NCI-H226 (cell line): ENCODE results near the gene SLC6A13.
A peak's percentile ranks its signal among the peaks of the same experiment; 100 is the strongest.
"Not testable (repeated sequence)": the region's sequence is repeated elsewhere in the genome, so short reads cannot be mapped to it uniquely, and the experiment has no call there.

Source experiments
- DNase-seq: peaks from one replicate; pipeline ENCODE4 v3.0.0-alpha.2; 2015

Gene SLC6A13

GRCh38 chr12:195951-196350 lies 66.7 kb downstream of the SLC6A13 start:
- DNase-seq: no peak

- no peak for DNase-seq
These were observed 67.5 kb downstream of the SLC6A13 start for GRCh38 chr12:195156-195555.

GRCh38 chr12:194276-194675 lies 68.4 kb downstream of the SLC6A13 start:
- no peak for DNase-seq

GRCh38 chr12:193261-193660 lies 69.4 kb downstream of the SLC6A13 start:
- no peak for DNase-seq

GRCh38 chr12:191541-191940 lies 71.1 kb downstream of the SLC6A13 start:
- DNase-seq: no peak

- DNase-seq: no peak
These were observed 71.8 kb downstream of the SLC6A13 start for GRCh38 chr12:190881-191280.

GRCh38 chr12:189622-189962 lies 73.0 kb downstream of the SLC6A13 start:
- no peak for DNase-seq

GRCh38 chr12:188910-189621 lies 73.6 kb downstream of the SLC6A13 start:
- DNase-seq: peak; percentile 32

- not testable (repeated sequence) for DNase-seq
These were observed 74.4 kb downstream of the SLC6A13 start for GRCh38 chr12:187986-188909.

- no peak for DNase-seq
These were observed 76.5 kb downstream of the SLC6A13 start for GRCh38 chr12:186006-186625.

GRCh38 chr12:185576-185955 lies 77.1 kb downstream of the SLC6A13 start:
- no peak for DNase-seq

GRCh38 chr12:184811-185575 lies 77.6 kb downstream of the SLC6A13 start:
- no peak for DNase-seq

GRCh38 chr12:182381-182892 lies 80.2 kb downstream of the SLC6A13 start:
- DNase-seq: peak; percentile 91

- DNase-seq: no peak
These were observed 80.7 kb downstream of the SLC6A13 start for GRCh38 chr12:181921-182320.

- DNase-seq: no peak
These were observed 82.2 kb downstream of the SLC6A13 start for GRCh38 chr12:180445-180844.

- DNase-seq: no peak
These were observed 82.8 kb downstream of the SLC6A13 start for GRCh38 chr12:179885-180284.

- DNase-seq: no peak
These were observed 83.3 kb downstream of the SLC6A13 start for GRCh38 chr12:179131-179884.

- no peak for DNase-seq
These were observed 83.9 kb downstream of the SLC6A13 start for GRCh38 chr12:178829-179109.

GRCh38 chr12:177980-178828 lies 84.4 kb downstream of the SLC6A13 start:
- DNase-seq: no peak

GRCh38 chr12:177336-177979 lies 85.2 kb downstream of the SLC6A13 start:
- DNase-seq: no peak
